ENCODE measurements around the gene CDKN3. TPM values are rescaled to one million over a fixed set of nuclear protein-coding genes. Genes with fewer than 3 reads are reported as not detected.
"Not testable (repeated sequence)": the region's sequence is repeated elsewhere in the genome, so short reads cannot be mapped to it uniquely, and the experiment has no call there.

CDKN3 gene
- total RNA-seq, 2 experiments from 2014 or later, result 116 to 123 TPM

- no peaks in the 10 kb centered on the region for H3K36me3 Mint-ChIP-seq (ENCODE audit: low read depth)
- no peak overlapping the region for H3K27ac Mint-ChIP-seq
- ChIA-PET CTCF (interaction anchor here (1.0 to 1.4 kb wide), 2 partner anchors 12 to 327 kb away, joined by 3 to 5 read pairs; no protein-coding TSS in a partner anchor), POLR2A (no interaction called here)
- H3K27me3 Mint-ChIP-seq (ENCODE audit: low read depth), result peaks cover 18% of the 10 kb centered on the region
- H3K9me3 Mint-ChIP-seq (ENCODE audit: insufficient read depth), result no peaks in the 10 kb centered on the region
- DNase-seq (no peak), ATAC-seq (no peak)
- H3K4me3 Mint-ChIP-seq, result no peak overlapping the region
- peaks cover 4% of the 10 kb centered on the region for H3K4me1 Mint-ChIP-seq (ENCODE audit: low read depth)
Observed at GRCh38 chr14:54447231-54447692, 50.5 kb downstream of the CDKN3 start.

- CTCF ChIA-PET, result interaction anchor here (0.8 to 1.4 kb wide), 2 partner anchors 11 to 103 kb away, joined by 3 read pairs; no protein-coding TSS in a partner anchor
Observed at GRCh38 chr14:54450535-54450934, 53.7 kb downstream of the CDKN3 start.

GRCh38 chr14:54451121-54451601, 54.4 kb downstream of the CDKN3 start:
- ChIA-PET CTCF (interaction anchor here (1.4 kb wide), 1 partner anchor 103 kb away, joined by 3 read pairs; no protein-coding TSS in a partner anchor), POLR2A (no interaction called here)
- H3K27me3 Mint-ChIP-seq (ENCODE audit: low read depth), result peaks cover 8% of the 10 kb centered on the region
- H3K4me1 Mint-ChIP-seq (ENCODE audit: low read depth), result peaks cover 4% of the 10 kb centered on the region
- no peak overlapping the region for H3K27ac Mint-ChIP-seq
- H3K36me3 Mint-ChIP-seq (ENCODE audit: low read depth), result no peaks in the 10 kb centered on the region
- H3K4me3 Mint-ChIP-seq, result no peak overlapping the region
- ATAC-seq (no peak), DNase-seq (no peak)
- H3K9me3 Mint-ChIP-seq (ENCODE audit: insufficient read depth), result no peaks in the 10 kb centered on the region

More at GRCh38 chr14:54450535-54450934, 53.7 kb downstream of the CDKN3 start:
- H3K9me3 Mint-ChIP-seq (ENCODE audit: insufficient read depth), result no peaks in the 10 kb centered on the region
- ATAC-seq (no peak), DNase-seq (no peak)
- POLR2A ChIA-PET, result no interaction called here
- peaks cover 4% of the 10 kb centered on the region for H3K4me1 Mint-ChIP-seq (ENCODE audit: low read depth)
- no peak overlapping the region for H3K27ac Mint-ChIP-seq
- no peaks in the 10 kb centered on the region for H3K36me3 Mint-ChIP-seq (ENCODE audit: low read depth)
- no peak overlapping the region for H3K4me3 Mint-ChIP-seq
- H3K27me3 Mint-ChIP-seq (ENCODE audit: low read depth), result peaks cover 13% of the 10 kb centered on the region

GRCh38 chr14:54451961-54452360, 55.2 kb downstream of the CDKN3 start:
- DNase-seq (no peak), ATAC-seq (no peak)
- no peaks in the 10 kb centered on the region for H3K36me3 Mint-ChIP-seq (ENCODE audit: low read depth)
- peaks cover 5% of the 10 kb centered on the region for H3K27me3 Mint-ChIP-seq (ENCODE audit: low read depth)
- peaks cover 4% of the 10 kb centered on the region for H3K4me1 Mint-ChIP-seq (ENCODE audit: low read depth)
- H3K9me3 Mint-ChIP-seq (ENCODE audit: insufficient read depth), result no peaks in the 10 kb centered on the region
- H3K4me3 Mint-ChIP-seq, result no peak overlapping the region
- no peak overlapping the region for H3K27ac Mint-ChIP-seq
- CTCF ChIA-PET, result no interaction called here
- POLR2A ChIA-PET, result no interaction called here

- POLR2A ChIA-PET, result no interaction called here
- Mint-ChIP-seq H3K4me3 (no peak overlapping the region), H3K27me3 (ENCODE audit: low read depth) (no peaks in the 10 kb centered on the region), H3K9me3 (ENCODE audit: insufficient read depth) (no peaks in the 10 kb centered on the region), H3K4me1 (ENCODE audit: low read depth) (peaks cover 4% of the 10 kb centered on the region), H3K27ac (no peak overlapping the region), H3K36me3 (ENCODE audit: low read depth) (no peaks in the 10 kb centered on the region)
- ATAC-seq (no peak), DNase-seq (no peak)
- CTCF ChIA-PET, result no interaction called here
Observed at GRCh38 chr14:54453252-54453651, 56.4 kb downstream of the CDKN3 start.

- H3K36me3 Mint-ChIP-seq (ENCODE audit: low read depth); DNase-seq; H3K27me3 Mint-ChIP-seq (ENCODE audit: low read depth); POLR2A ChIA-PET; CTCF ChIA-PET; ATAC-seq; H3K4me3 Mint-ChIP-seq; H3K27ac Mint-ChIP-seq; H3K9me3 Mint-ChIP-seq (ENCODE audit: insufficient read depth); H3K4me1 Mint-ChIP-seq (ENCODE audit: low read depth): not testable (repeated sequence)
Observed at GRCh38 chr14:54453990-54454389, 57.2 kb downstream of the CDKN3 start.

- peaks cover 4% of the 10 kb centered on the region for H3K4me1 Mint-ChIP-seq (ENCODE audit: low read depth)
- DNase-seq, result no peak
- peaks cover 4% of the 10 kb centered on the region for H3K36me3 Mint-ChIP-seq (ENCODE audit: low read depth)
- CTCF ChIA-PET, result no interaction called here
- no peak overlapping the region for H3K27ac Mint-ChIP-seq
- POLR2A ChIA-PET, result interaction anchor here (0.7 kb wide), 1 partner anchor 21 kb away, joined by 4 read pairs; no protein-coding TSS in a partner anchor
- H3K4me3 Mint-ChIP-seq, result no peak overlapping the region
- H3K27me3 Mint-ChIP-seq (ENCODE audit: low read depth), result no peaks in the 10 kb centered on the region
- H3K9me3 Mint-ChIP-seq (ENCODE audit: insufficient read depth), result peaks cover 15% of the 10 kb centered on the region
- no peak for ATAC-seq
Observed at GRCh38 chr14:54455363-54455762, 58.6 kb downstream of the CDKN3 start.

GRCh38 chr14:54456820-54457608, 60.2 kb downstream of the CDKN3 start:
- ATAC-seq; H3K4me1 Mint-ChIP-seq (ENCODE audit: low read depth); H3K27ac Mint-ChIP-seq; H3K4me3 Mint-ChIP-seq; DNase-seq; POLR2A ChIA-PET; H3K36me3 Mint-ChIP-seq (ENCODE audit: low read depth); H3K27me3 Mint-ChIP-seq (ENCODE audit: low read depth): not testable (repeated sequence)
- CTCF ChIA-PET, result interaction anchor here (1.6 kb wide), 1 partner anchor 13 kb away, joined by 3 read pairs; no protein-coding TSS in a partner anchor
- H3K9me3 Mint-ChIP-seq (ENCODE audit: insufficient read depth), result peaks cover 15% of the 10 kb centered on the region

GRCh38 chr14:54457609-54457996, 60.8 kb downstream of the CDKN3 start:
- ATAC-seq (no peak), DNase-seq (no peak)
- CTCF ChIA-PET, result no interaction called here
- no peaks in the 10 kb centered on the region for H3K27me3 Mint-ChIP-seq (ENCODE audit: low read depth)
- no peak overlapping the region for H3K4me3 Mint-ChIP-seq
- peaks cover 15% of the 10 kb centered on the region for H3K9me3 Mint-ChIP-seq (ENCODE audit: insufficient read depth)
- peaks cover 4% of the 10 kb centered on the region for H3K36me3 Mint-ChIP-seq (ENCODE audit: low read depth)
- no peaks in the 10 kb centered on the region for H3K4me1 Mint-ChIP-seq (ENCODE audit: low read depth)
- no peak overlapping the region for H3K27ac Mint-ChIP-seq
- POLR2A ChIA-PET, result no interaction called here

- H3K36me3 Mint-ChIP-seq (ENCODE audit: low read depth); ATAC-seq; H3K4me3 Mint-ChIP-seq; H3K27me3 Mint-ChIP-seq (ENCODE audit: low read depth); POLR2A ChIA-PET; H3K27ac Mint-ChIP-seq; DNase-seq; H3K4me1 Mint-ChIP-seq (ENCODE audit: low read depth); CTCF ChIA-PET: not testable (repeated sequence)
- H3K9me3 Mint-ChIP-seq (ENCODE audit: insufficient read depth), result peaks cover 15% of the 10 kb centered on the region
Observed at GRCh38 chr14:54458536-54458935, 61.7 kb downstream of the CDKN3 start.

- no peak for ATAC-seq
- CTCF ChIA-PET, result no interaction called here
- no peak overlapping the region for H3K27ac Mint-ChIP-seq
- no peak for DNase-seq
- H3K4me3 Mint-ChIP-seq, result no peak overlapping the region
- POLR2A ChIA-PET, result no interaction called here
- peaks cover 4% of the 10 kb centered on the region for H3K36me3 Mint-ChIP-seq (ENCODE audit: low read depth)
- H3K4me1 Mint-ChIP-seq (ENCODE audit: low read depth), result no peaks in the 10 kb centered on the region
- H3K9me3 Mint-ChIP-seq (ENCODE audit: insufficient read depth), result peaks cover 15% of the 10 kb centered on the region
- H3K27me3 Mint-ChIP-seq (ENCODE audit: low read depth), result peaks cover 5% of the 10 kb centered on the region
Observed at GRCh38 chr14:54459106-54459505, 62.3 kb downstream of the CDKN3 start.

- ATAC-seq, result no peak
- H3K9me3 Mint-ChIP-seq (ENCODE audit: insufficient read depth), result peaks cover 16% of the 10 kb centered on the region
Observed at GRCh38 chr14:54462048-54462447, 65.2 kb downstream of the CDKN3 start.

More at GRCh38 chr14:54462048-54462447, 65.2 kb downstream of the CDKN3 start:
- ChIA-PET POLR2A (no interaction called here), CTCF (interaction anchor here (1.1 to 1.4 kb wide), 2 partner anchors 12 to 20 kb away, joined by 3 to 4 read pairs; no protein-coding TSS in a partner anchor)
- H3K36me3 Mint-ChIP-seq (ENCODE audit: low read depth), result peaks cover 4% of the 10 kb centered on the region
- no peak overlapping the region for H3K27ac Mint-ChIP-seq
- no peak overlapping the region for H3K4me3 Mint-ChIP-seq
- peaks cover 11% of the 10 kb centered on the region for H3K27me3 Mint-ChIP-seq (ENCODE audit: low read depth)
- H3K4me1 Mint-ChIP-seq (ENCODE audit: low read depth), result no peaks in the 10 kb centered on the region
- no peak for DNase-seq
